GM12874 (cell line): Measurements from ENCODE around the gene CCSER1.

Experiments
- TF ChIP-seq, protein P1 (sequence below): IDR thresholded peaks from 2 replicates; pipeline ENCODE4 v1.5.1; 2011; ENCODE audit warnings: low read depth, mild to moderate bottlenecking, control low read depth, low read length, moderate library complexity; ENCODE audit not compliant: insufficient read depth

The CCSER1 gene

DNA sequence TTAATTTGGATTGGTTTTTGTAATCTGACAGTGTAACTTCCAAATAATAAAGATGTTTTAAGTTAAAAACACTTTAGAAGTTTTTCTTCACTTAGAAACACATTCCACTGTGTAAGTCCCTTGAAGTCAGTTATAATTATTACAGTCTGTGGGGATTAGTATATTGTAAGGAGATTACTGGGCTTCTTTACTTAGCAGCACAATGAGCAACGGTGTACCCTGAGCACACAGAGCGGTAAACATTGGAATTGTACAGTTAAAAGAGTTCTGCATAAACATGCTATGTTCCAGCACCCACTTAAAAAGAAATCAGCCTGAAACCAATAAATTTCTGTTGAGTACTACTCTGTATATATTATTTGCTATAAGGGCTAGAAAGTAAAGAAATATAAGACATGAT is 44.3 kb downstream of the CCSER1 start:
- TF ChIP-seq, protein P1, sequence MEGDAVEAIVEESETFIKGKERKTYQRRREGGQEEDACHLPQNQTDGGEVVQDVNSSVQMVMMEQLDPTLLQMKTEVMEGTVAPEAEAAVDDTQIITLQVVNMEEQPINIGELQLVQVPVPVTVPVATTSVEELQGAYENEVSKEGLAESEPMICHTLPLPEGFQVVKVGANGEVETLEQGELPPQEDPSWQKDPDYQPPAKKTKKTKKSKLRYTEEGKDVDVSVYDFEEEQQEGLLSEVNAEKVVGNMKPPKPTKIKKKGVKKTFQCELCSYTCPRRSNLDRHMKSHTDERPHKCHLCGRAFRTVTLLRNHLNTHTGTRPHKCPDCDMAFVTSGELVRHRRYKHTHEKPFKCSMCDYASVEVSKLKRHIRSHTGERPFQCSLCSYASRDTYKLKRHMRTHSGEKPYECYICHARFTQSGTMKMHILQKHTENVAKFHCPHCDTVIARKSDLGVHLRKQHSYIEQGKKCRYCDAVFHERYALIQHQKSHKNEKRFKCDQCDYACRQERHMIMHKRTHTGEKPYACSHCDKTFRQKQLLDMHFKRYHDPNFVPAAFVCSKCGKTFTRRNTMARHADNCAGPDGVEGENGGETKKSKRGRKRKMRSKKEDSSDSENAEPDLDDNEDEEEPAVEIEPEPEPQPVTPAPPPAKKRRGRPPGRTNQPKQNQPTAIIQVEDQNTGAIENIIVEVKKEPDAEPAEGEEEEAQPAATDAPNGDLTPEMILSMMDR: no peak

DNA sequence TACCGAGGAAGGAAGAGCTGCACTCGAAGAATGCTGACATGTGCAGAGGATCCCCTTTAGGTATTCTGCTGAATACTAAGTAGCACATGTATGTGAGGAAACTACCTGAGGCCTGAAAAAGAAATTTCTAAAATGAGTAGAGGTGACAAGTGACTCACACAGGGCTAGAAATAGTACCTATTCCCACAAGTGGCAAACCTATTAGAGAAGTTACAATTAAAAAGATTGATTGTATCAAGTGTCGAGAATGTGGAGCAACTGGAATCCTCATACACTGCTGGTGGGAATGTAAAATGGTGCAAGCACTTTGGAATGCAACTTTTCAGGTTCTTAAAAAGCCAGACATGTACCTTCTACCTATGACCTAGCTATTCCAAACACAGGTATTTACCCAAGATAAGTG is 47.4 kb downstream of the CCSER1 start:
- TF ChIP-seq, protein P1: no peak

DNA sequence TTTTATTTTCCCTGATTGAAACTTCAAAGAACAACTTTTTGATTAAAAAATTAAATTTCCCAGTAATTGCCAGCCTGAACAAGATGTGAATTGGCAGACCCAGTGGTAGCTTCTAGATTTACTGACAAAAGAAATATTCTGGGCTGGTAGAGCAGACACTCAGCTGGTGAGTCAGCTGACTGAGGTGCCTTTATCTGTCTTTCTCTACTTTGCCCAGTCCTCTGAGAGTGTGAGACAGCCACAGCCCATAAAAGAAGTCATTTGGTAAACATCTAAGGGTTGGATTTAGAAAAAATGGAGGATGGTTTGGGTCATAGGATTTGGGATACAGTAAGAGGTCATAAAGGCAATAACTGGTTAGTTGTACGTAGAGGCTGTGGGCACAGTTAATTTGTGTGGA is 54.5 kb downstream of the CCSER1 start:
- TF ChIP-seq, protein P1: no peak

DNA sequence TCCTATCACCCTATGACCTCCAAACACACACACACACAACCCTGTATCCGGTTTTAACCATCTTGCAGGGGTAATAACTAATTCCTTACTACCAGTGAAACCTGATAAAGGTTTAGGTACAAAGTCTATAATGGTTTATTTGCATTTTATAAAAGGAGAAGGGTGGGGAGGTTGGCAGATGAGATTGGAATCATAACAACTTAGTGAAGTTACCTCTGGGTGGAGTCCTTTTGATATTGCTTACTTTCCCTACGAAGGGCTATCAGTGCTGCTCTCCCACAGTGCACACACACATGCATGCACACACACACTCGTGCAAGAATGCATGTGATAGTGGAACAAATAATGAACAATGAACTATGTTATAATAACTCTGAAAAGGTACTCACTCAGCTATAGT is 56.1 kb downstream of the CCSER1 start:
- TF ChIP-seq, protein P1: no peak

DNA sequence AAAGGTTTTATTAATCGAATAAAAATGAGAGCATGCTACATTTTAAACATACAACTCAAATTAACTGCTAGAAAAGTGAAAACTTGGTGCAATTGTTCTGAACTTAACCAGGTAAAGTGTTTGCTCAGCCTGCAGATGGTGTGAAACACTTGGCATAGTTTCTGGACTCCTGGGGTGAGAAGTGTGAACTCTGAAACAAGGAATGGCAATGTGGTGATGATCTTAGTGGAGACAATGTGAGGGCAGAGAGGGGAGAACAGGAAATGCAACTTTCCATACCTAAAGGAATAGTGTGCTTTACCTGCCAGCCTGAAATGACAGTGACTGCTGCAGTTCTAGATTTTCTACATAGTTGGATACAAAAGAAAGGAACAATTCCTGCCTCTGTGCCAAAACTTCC is 57.4 kb downstream of the CCSER1 start:
- TF ChIP-seq, protein P1: no peak

DNA sequence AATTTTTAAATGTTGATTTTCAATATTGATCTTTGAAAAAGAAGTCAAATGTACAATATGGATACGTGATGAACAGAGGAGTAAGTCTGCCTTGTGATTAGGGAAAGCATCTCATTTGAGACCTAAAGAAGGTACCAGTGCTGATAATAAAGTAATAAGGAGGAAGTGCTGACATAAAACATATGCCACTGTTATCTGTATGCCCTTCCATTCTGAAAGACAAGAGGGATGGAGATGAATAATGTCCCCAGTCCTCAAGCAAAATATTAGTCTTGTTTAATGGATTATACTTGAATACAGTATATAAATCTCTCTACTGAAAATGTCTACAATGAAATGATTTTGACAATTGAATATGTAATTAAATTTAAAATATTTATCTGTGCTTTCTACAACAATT is 58.2 kb downstream of the CCSER1 start:
- TF ChIP-seq, protein P1: no peak

DNA sequence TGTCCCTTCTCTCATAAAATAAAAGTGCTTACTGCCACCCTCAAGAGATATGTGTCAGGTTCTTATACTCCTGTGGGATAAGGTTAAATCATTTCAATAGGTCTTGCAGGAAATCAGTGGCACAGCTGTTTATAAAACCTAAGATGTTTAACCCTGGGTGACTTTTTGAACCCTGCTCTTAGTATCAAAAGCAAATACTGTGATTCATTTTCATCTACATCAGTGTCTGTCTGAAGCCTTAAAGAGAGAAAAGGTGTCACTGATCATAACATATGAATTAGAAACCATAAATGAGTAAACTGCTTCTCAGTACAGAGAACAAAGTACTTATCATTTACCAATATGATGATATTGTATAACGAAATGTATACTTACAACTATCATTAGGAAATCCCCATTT is 59.0 kb downstream of the CCSER1 start:
- TF ChIP-seq, protein P1: no peak
